NK-92 (cell line): ENCODE results near the gene CFAP69.
A peak's percentile ranks its signal among the peaks of the same experiment; 100 is the strongest.
"Not testable (repeated sequence)": the region's sequence is repeated elsewhere in the genome, so short reads cannot be mapped to it uniquely, and the experiment has no call there.

Experiments used
- DNase-seq: peaks from one replicate; lab custom pipeline; 2025; ENCODE audit not compliant: unreplicated experiment; lab: John Stamatoyannopoulos, UW

Gene CFAP69

DNA sequence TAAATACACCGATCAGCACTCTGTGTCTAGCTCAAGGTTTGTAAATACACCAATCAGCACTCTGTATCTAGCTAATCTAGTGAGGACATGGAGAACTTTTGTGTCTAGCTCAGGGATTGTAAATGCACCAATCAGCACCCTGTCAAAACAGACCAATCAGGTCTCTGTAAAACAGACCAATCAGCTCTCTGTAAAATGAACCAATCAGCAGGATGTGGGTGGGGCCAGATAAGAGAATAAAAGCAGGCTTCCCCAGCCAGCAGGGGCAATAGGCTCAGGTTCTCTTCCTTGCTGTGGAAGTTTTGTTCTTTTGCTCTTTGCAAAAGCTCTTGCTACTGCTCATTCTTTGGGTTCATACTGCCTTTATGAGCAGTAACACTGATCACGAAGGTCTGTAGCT is 90.0 kb downstream of the CFAP69 start:
- not testable (repeated sequence) for DNase-seq

DNA sequence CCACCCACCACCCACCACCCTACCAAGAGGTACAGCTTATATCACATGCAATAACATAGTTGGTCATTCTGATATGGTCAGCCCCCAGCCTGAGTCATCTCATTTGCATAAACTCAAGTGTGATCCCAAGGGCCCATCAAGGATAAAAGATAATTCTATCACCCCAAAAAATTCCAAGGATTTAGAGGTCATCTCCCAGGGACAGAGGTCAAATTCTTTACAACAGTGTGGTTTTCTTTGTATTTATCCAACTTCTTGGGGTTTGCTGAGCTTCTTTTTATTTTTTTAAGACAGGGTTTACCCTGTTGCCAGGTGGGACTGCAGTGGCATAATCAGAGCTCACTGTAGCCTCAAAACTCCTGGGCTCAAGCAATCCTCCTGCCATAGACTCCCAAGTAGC is 92.1 kb downstream of the CFAP69 start:
- no peak for DNase-seq

DNA sequence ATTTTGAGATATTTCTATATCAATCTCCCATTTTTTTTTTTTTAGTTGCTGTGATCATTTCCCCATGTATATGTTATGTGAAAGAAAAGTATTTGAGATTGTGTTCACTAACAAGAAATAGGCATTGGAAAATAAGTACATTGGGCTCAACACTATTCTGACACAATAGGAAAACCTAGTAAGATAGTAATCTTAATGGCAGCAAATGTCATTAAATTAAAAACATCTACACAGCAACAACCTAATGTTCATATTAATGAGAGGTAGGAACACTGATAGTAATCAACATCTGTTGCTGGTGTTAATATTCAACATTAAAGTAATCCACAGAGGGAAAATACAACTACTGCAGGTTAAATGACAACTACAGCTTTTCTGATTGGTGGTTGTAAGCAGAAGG is 100.0 kb downstream of the CFAP69 start:
- no peak for DNase-seq

DNA sequence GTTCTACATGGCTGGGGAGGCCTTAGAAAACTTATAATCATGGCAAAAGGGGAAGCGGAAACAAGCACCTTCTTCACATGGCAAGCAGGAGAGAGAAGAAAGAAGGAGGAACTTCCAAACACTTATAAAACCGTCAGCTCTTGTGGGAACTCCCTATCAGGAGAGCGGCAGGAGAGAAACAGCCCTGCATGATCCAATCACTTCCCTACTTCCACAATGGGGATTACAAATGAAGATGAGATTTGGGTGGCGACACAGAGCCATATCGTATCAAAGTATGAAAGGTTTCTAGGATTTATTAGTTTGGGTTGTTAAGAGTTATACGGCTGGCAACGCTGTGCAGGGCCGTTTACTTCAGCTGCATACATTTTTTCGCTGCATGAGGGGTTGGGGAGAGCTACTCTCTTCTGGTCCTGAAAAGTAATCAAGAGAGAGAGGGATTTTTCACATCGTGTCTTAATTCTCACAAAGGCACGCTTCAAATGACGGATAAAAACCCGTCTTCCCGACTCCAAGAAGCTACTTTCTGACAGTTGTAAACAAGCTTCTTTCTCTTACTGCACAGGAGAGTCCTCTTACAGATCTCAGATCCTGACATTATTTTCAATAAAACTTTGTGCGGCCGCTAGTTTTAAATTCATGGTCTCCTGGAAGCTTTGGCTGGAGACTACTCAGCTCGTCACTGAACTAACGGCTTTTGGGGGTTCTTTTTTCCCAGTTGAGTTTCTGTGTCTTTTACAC is 100.8 kb downstream of the CFAP69 start:
- no peak for DNase-seq

DNA sequence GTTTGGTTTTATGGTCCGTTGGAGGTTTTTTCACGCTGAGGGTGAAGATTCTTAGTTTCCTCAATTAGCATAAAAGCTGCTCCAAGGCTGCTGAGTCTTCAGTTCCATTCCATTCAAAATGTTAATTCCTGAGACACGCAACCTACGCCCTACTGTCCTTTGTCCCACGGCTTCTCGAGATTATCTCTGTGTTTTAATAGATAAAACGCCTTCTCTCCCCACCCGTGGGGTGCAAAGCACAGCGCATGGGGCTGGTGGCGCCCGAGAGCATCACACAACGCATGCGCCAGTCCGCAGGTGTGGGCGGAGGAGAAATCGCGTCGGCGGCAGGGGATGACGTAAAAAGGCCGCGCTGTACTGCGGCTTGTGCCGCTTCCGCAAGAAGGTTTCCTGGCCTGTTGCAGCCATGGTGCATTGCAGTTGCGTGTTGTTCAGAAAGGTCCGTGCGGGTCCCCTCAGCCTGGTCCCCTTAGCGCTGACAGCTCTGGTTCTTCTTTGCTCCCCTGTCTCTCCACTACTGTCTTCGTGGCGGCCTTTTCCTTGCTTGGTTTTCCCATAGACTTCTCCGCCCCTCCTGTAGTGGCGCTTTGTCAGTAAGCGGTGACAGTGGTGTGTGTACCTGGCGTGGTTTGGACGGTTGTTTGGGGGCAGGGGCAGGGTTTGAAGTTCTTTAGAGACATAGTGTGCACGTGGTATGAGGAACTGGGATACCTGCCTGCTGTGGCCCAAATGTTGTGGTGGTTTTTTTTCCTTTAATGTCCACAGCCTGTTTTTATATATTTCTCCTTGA is 101.6 kb downstream of the CFAP69 start, which contains the start of gene GTPBP10:
TSS of gene GTPBP10 (plus strand) at position 381 of the 790 bp plus-strand sequence. CDS start at position 407, 26 bp downstream.
- DNase-seq: peak; percentile 63

DNA sequence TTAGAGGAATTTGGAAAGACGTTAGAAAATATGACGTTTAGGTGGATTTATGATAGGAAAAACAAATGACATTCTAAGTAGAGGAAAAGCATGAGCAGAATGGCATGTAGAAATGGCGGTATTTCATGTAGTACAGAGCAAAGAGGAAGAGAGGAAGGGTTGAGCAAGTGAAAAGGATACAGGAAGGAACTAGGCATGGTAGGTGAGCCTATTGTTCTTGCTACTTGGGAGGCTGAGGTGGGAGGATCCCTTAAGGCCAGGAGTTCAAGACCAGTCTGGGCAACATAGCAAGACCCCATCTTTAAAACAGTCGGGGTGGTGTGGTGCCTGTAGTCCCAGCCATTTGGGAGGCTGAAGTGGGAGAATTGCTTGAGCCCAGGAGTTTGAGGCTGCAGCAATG is 102.8 kb downstream of the CFAP69 start:
- DNase-seq: no peak

DNA sequence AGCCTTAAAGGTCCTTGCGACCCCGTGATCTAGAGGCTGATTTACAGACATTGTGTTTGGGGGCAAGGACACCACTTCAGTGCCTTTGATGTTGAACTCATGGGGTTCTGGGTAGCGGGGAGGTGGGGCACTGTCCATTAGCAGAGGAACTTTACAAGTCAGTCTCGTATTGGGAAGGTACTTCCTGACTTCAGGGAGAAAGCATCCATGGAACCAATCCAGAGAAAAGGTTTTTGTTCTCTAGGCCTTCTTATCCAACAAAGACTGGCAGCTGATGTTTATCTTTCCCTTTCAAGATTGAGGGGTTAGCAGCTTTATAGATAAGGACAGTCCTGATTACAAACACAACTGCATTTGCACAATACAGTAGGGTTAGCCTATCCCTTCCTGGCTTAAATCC is 104.3 kb downstream of the CFAP69 start:
- DNase-seq: no peak

DNA sequence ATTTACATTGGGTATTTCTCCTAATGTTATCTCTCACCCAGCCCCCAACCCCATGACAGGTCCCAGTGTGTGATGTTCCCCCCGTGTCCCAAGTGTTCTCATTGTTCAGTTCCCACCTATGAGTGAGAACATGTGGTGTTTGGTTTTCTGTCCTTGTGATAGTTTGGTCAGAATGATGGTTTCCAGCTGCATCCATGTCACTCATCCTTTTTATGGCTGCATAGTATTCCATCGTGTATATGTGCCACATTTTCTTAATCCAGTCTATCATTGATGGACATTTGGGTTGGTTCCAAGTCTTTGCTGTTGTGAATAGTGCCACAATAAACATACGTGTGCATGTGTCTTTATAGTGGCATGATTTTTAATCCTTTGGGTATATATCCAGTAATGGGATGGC is 105.1 kb downstream of the CFAP69 start:
- DNase-seq: not testable (repeated sequence)

DNA sequence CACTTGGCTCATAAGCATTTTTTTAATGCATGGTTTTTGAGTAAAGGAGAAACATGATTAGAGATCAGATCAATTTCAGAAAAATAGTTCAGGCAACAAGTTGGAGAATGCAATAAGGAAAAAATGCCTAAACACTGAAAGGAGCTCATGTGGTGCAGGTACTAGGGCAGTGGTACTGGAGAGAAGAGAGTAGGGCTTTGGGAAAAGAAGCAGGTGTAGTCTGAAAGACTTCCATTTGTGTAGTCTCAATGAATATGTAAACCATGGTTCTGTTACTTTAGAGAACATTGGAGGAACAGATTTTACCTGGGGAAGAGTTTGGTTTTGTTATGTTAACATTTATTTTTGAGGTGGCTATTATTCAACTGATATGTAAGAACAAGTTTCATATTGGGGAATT is 107.0 kb downstream of the CFAP69 start:
- DNase-seq: no peak
